CD4-positive, CD25-positive, alpha-beta regulatory T cell (primary cell): ENCODE results near the gene CD109. TPM values are rescaled to one million over a fixed set of nuclear protein-coding genes. Genes with fewer than 3 reads are reported as not detected.

Experiments
- ATAC-seq, 2 donors: fragments of 150-1000 bp; cut with Tn5 transposase; one replicate each; pipeline ENCODE4 v1.10.0; 2021; ENCODE audit warnings: low read depth in 2 of 2, moderate number of reproducible peaks in 2 of 2, moderate library complexity in 1 of 2
- DNase-seq, 3 donors: peaks; one replicate each; pipeline versions ENCODE4 v3.0.0 to v3.0.0-alpha.2; 2012 to 2022; ENCODE audit warnings: mixed read lengths in 1 of 3
- H3K27ac ChIP-seq: one replicate; pipeline ENCODE4 v1.7.0; 2013; ENCODE audit warnings: mild to moderate bottlenecking, low read length; ENCODE audit not compliant: insufficient read depth, poor library complexity, severe bottlenecking
- H3K27me3 ChIP-seq: one replicate; pipeline ENCODE4 v1.7.0; 2013; ENCODE audit warnings: low read length; ENCODE audit not compliant: control insufficient read depth, insufficient read depth
- H3K36me3 ChIP-seq: one replicate; pipeline ENCODE4 v1.7.0; 2013; ENCODE audit warnings: mild to moderate bottlenecking, low read length, moderate library complexity; ENCODE audit not compliant: control insufficient read depth, insufficient read depth
- H3K4me1 ChIP-seq: 2 replicates; pipeline ENCODE4 v1.7.0; 2013; ENCODE audit warnings: mild to moderate bottlenecking, low read length; ENCODE audit not compliant: insufficient read depth, control insufficient read depth, poor library complexity, severe bottlenecking
- H3K4me3 ChIP-seq: one replicate; pipeline ENCODE4 v1.7.0; 2013; ENCODE audit warnings: low read depth, mild to moderate bottlenecking, low read length, moderate library complexity
- H3K9me3 ChIP-seq, 2 experiments: 1 replicate in 1 of 2; 2 replicates in 1 of 2; pipeline ENCODE4 v1.7.0; 2013; ENCODE audit warnings: low read length in 2 of 2, mild to moderate bottlenecking in 1 of 2, moderate library complexity in 1 of 2; ENCODE audit not compliant: control insufficient read depth in 2 of 2
- H3K27ac Mint-ChIP-seq, 3 donors: one replicate each; pipeline ENCODE4 v1.8.0; 2020 to 2022; ENCODE audit warnings: mild to moderate bottlenecking in 3 of 3, mixed read lengths in 3 of 3, moderate library complexity in 2 of 3
- H3K27me3 Mint-ChIP-seq: one replicate; pipeline ENCODE4 v1.8.0; 2022; ENCODE audit warnings: mild to moderate bottlenecking, mixed read lengths
- H3K36me3 Mint-ChIP-seq: one replicate; pipeline ENCODE4 v1.8.0; 2020; ENCODE audit warnings: mixed read lengths
- H3K4me1 Mint-ChIP-seq, 4 donors: one replicate each; pipeline ENCODE4 v1.8.0; 2020 to 2022; ENCODE audit warnings: mixed read lengths in 4 of 4, mild to moderate bottlenecking in 1 of 4
- H3K4me3 Mint-ChIP-seq, 4 donors: one replicate each; pipeline ENCODE4 v1.8.0; 2020 to 2022; ENCODE audit warnings: mild to moderate bottlenecking in 4 of 4, mixed read lengths in 4 of 4, moderate library complexity in 3 of 4
- H3K9me3 Mint-ChIP-seq, 7 donors: one replicate each; pipeline ENCODE4 v1.8.0; 2020 to 2022; ENCODE audit warnings: mixed read lengths in 7 of 7, mild to moderate bottlenecking in 3 of 7, moderate library complexity in 2 of 7
- polyA plus RNA-seq, 4 donors: library from polyadenylated mRNA; unstranded; fragments of 300-500 nt; fragmentation: Illumina TruSeq; gene quantifications; one replicate each; pipeline ENCODE4 v1.2.3, GENCODE V29; 2021
- total RNA-seq: library from RNA; stranded (reverse); gene quantifications from one replicate; pipeline ENCODE4 v1.2.3, GENCODE V29; 2022

The CD109 gene
- total and polyA plus RNA-seq, 5 donors from 2014 or later: 0.02 to 1.3 (median 0.08) TPM

DNA sequence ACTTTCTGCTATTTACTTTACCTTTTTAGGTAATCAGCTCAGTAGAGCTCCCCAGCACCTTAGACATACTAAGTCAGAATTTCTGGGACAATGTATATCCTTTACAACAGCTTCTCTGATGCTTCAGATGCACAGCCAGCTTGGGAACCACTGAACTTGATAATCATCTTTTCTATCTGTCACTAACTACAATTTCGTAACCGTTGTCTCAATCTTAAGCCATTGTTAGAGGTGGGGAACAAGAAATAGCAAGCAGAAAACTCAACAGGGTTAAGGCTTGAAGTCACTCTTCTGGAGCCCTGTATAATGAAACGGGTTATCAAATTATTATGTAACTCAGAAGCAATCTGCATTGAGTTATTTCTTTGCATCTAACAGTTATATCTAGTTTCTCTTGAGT, 47.1 kb downstream of the CD109 start:
- Histone ChIP-seq H3K27me3 (peaks cover 5% of the 10 kb centered on the region), H3K4me3 (no peak overlapping the region), H3K4me1 (no peaks in the 10 kb centered on the region), H3K27ac (no peak overlapping the region), H3K36me3 (no peaks in the 10 kb centered on the region), H3K9me3 (no peaks in the 10 kb centered on the region)
- no peaks in the 10 kb centered on the region for H3K36me3 Mint-ChIP-seq
- H3K4me1 Mint-ChIP-seq: peaks cover 0 to 5% (median 0%) of the 10 kb centered on the region in 4 donors
- no peak overlapping the region for H3K27ac Mint-ChIP-seq
- H3K27me3 Mint-ChIP-seq: peaks cover 5% of the 10 kb centered on the region
- H3K9me3 Mint-ChIP-seq: no peaks in the 10 kb centered on the region
- ATAC-seq (no peak), DNase-seq (no peak)
- no peak overlapping the region for H3K4me3 Mint-ChIP-seq

DNA sequence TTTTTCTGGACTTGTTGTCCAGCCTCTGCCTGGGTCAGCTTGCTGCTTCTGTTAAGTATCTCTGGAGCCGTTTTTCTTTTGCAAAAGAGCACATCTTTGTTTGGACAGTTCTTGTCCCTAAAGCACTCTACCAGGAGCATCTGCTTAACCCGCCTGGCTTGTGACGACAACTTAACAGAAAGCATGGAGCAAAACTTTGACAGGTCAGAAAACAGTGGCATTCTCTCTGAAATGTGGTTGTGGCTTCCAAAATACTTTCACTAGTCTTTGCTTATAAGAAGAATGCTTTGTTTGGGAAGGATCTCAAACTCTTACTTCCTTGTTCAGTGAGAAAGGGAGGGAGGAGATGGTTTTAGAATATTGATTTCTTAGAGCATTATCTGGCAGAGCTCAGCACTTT, 47.6 kb downstream of the CD109 start:
- DNase-seq (no peak), ATAC-seq (no peak)
- Histone ChIP-seq H3K36me3 (no peaks in the 10 kb centered on the region), H3K4me3 (no peak overlapping the region), H3K27ac (no peak overlapping the region), H3K4me1 (no peaks in the 10 kb centered on the region), H3K27me3 (peaks cover 4% of the 10 kb centered on the region), H3K9me3 (no peaks in the 10 kb centered on the region)
- Mint-ChIP-seq H3K36me3 (no peaks in the 10 kb centered on the region), H3K27ac (no peak overlapping the region), H3K4me1 (peaks cover 0 to 5% (median 0%) of the 10 kb centered on the region in 4 donors), H3K27me3 (peaks cover 5% of the 10 kb centered on the region), H3K9me3 (no peaks in the 10 kb centered on the region), H3K4me3 (no peak overlapping the region)

DNA sequence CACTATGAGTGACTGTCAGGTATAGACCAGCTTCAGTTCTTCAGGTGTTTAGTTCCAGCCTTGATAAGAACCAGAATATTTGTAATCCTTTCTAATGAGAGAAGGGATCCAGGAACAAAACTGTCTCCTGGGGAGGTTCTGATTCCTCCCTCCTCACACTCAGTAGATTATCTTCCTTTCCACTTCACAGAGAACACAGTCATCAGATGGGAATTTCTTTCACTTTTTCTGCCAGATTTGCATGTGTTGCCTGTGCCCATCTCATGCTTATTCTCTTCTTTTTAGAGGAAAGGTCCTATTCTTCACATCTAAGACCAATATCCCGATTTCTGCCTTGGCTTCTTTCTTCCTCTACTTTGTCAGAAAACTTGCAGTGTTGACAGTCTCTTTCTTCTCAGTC, 50.8 kb downstream of the CD109 start:
- Mint-ChIP-seq H3K4me3 (no peak overlapping the region), H3K27ac (no peak overlapping the region), H3K4me1 (no peaks in the 10 kb centered on the region), H3K36me3 (no peaks in the 10 kb centered on the region), H3K9me3 (no peaks in the 10 kb centered on the region), H3K27me3 (no peaks in the 10 kb centered on the region)
- DNase-seq (no peak), ATAC-seq (no peak)
- Histone ChIP-seq H3K36me3 (no peaks in the 10 kb centered on the region), H3K27ac (no peak overlapping the region), H3K9me3 (no peaks in the 10 kb centered on the region), H3K4me3 (peak overlapping the region; percentile 77), H3K4me1 (no peaks in the 10 kb centered on the region), H3K27me3 (peaks cover 2% of the 10 kb centered on the region)

- no peaks in the 10 kb centered on the region for H3K4me1 ChIP-seq
- no peaks in the 10 kb centered on the region for H3K9me3 ChIP-seq
- H3K9me3 Mint-ChIP-seq: no peaks in the 10 kb centered on the region
- H3K4me3 Mint-ChIP-seq: no peak overlapping the region
- no peaks in the 10 kb centered on the region for H3K4me1 Mint-ChIP-seq
- H3K27ac Mint-ChIP-seq: no peak overlapping the region
- no peak overlapping the region for H3K27ac ChIP-seq
- ATAC-seq: peak; percentile 53 to 57
- H3K27me3 ChIP-seq: peaks cover 2% of the 10 kb centered on the region
- H3K36me3 Mint-ChIP-seq: no peaks in the 10 kb centered on the region
- DNase-seq: peak in 1 of 3 donors; percentile 66
- H3K4me3 ChIP-seq: peak overlapping the region; percentile 77
- H3K27me3 Mint-ChIP-seq: no peaks in the 10 kb centered on the region
- no peaks in the 10 kb centered on the region for H3K36me3 ChIP-seq
Measured at GRCh38 chr6:73747289-73747688, 51.3 kb downstream of the CD109 start.

- Mint-ChIP-seq H3K36me3 (no peaks in the 10 kb centered on the region), H3K4me1 (no peaks in the 10 kb centered on the region), H3K4me3 (no peak overlapping the region), H3K27me3 (no peaks in the 10 kb centered on the region), H3K9me3 (peaks cover 0 to 1% (median 0%) of the 10 kb centered on the region in 7 donors), H3K27ac (no peak overlapping the region)
- no peaks in the 10 kb centered on the region for H3K9me3 ChIP-seq
- ATAC-seq (no peak), DNase-seq (no peak)
- H3K36me3 ChIP-seq: no peaks in the 10 kb centered on the region
- H3K27ac ChIP-seq: no peak overlapping the region
- no peaks in the 10 kb centered on the region for H3K4me1 ChIP-seq
- no peak overlapping the region for H3K4me3 ChIP-seq
- H3K27me3 ChIP-seq: peaks cover 2% of the 10 kb centered on the region
Measured at GRCh38 chr6:73752943-73753342, 56.9 kb downstream of the CD109 start.

DNA sequence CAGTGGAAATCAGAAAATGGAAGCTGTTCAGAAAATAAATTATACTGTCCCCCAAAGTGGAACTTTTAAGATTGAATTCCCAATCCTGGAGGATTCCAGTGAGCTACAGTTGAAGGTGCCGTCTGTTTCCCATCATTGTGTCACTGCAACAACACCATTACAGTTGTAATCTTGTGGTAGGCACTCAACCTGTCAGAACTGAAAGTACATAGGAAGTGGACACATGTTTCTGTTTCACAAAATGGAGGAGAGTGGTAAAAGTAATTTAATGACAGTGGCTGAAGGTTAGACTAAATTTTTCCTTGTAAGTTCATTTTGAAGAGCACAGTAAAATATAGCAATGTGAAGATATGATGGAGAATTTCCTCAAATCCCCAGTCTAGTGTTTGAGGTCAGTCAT, 70.0 kb downstream of the CD109 start:
- H3K9me3 Mint-ChIP-seq: peaks cover 0 to 1% (median 0%) of the 10 kb centered on the region in 7 donors
- no peaks in the 10 kb centered on the region for H3K36me3 Mint-ChIP-seq

GRCh38 chr6:73768558-73768957, 72.6 kb downstream of the CD109 start:
- no peak overlapping the region for H3K27ac Mint-ChIP-seq
- H3K36me3 Mint-ChIP-seq: no peaks in the 10 kb centered on the region
- H3K9me3 Mint-ChIP-seq: peaks cover 0 to 1% (median 0%) of the 10 kb centered on the region in 7 donors
- H3K4me1 ChIP-seq: no peaks in the 10 kb centered on the region
- DNase-seq (no peak), ATAC-seq (no peak)
- H3K27me3 Mint-ChIP-seq: peaks cover under 1% of the 10 kb centered on the region
- no peak overlapping the region for H3K27ac ChIP-seq
- H3K27me3 ChIP-seq: no peaks in the 10 kb centered on the region
- H3K4me1 Mint-ChIP-seq: no peaks in the 10 kb centered on the region
- no peaks in the 10 kb centered on the region for H3K9me3 ChIP-seq
- no peak overlapping the region for H3K4me3 Mint-ChIP-seq
- H3K36me3 ChIP-seq: no peaks in the 10 kb centered on the region
- no peak overlapping the region for H3K4me3 ChIP-seq

More for the DNA sequence above, 70.0 kb downstream of the CD109 start:
- DNase-seq: peak in 1 of 3 donors; percentile 10
- no peak for ATAC-seq
- Histone ChIP-seq H3K27me3 (no peaks in the 10 kb centered on the region), H3K36me3 (no peaks in the 10 kb centered on the region), H3K27ac (no peak overlapping the region), H3K4me1 (no peaks in the 10 kb centered on the region), H3K4me3 (no peak overlapping the region), H3K9me3 (no peaks in the 10 kb centered on the region)
- Mint-ChIP-seq H3K4me3 (no peak overlapping the region), H3K27me3 (no peaks in the 10 kb centered on the region), H3K27ac (no peak overlapping the region), H3K4me1 (no peaks in the 10 kb centered on the region)

GRCh38 chr6:73769976-73770375, 74.0 kb downstream of the CD109 start:
- Histone ChIP-seq H3K4me3 (no peak overlapping the region), H3K9me3 (no peaks in the 10 kb centered on the region), H3K4me1 (no peaks in the 10 kb centered on the region), H3K27me3 (no peaks in the 10 kb centered on the region), H3K27ac (no peak overlapping the region), H3K36me3 (no peaks in the 10 kb centered on the region)
- Mint-ChIP-seq H3K27ac (no peak overlapping the region), H3K27me3 (peaks cover 5% of the 10 kb centered on the region), H3K36me3 (no peaks in the 10 kb centered on the region), H3K4me1 (no peaks in the 10 kb centered on the region), H3K4me3 (no peak overlapping the region), H3K9me3 (peaks cover 0 to 1% (median 0%) of the 10 kb centered on the region in 7 donors)
- ATAC-seq (no peak), DNase-seq (no peak)
